Measurements from ENCODE around the gene DPH1. TPM values are rescaled to one million over a fixed set of nuclear protein-coding genes. Genes with fewer than 3 reads are reported as not detected.

Gene DPH1
- polyA plus RNA-seq, 2 of the 4 experiments (the other 2 are of a cell fraction): 25.5 to 33.6 TPM

- ChIA-PET CTCF (interaction anchor here (0.5 to 16.6 kb wide), 12 partner anchors 8 to 276 kb away, joined by 3 to 217 read pairs (median 5); partner anchors contain the start of gene HIC1), POLR2A (no interaction called here)
- FAIRE-seq (no peak), DNase-seq (ENCODE audit: low read depth in 1 of 2, low spot score in 1 of 2) (no peak), ATAC-seq (no peak)
- Histone ChIP-seq H3K27ac (no peak overlapping the region), H3K4me1 (peaks cover 3% of the 10 kb centered on the region; the same call in 1 of the 3 replicates), H3K4me3 (no peak overlapping the region), H3K9me3 (no peaks in the 10 kb centered on the region), H3K4me2 (no peak overlapping the region)
- WGBS (ENCODE audit: missing lambda C conversion rate): 85% methylated on average over 17 of the region's 17 CpGs
- TF ChIP-seq HES2 (IDR thresholded peaks at IDR 0.05) (no peak), HDAC2 (IDR thresholded peaks at IDR 0.05) (no peak), PHF8 (IDR thresholded peaks at IDR 0.05; ENCODE audit: borderline replicate concordance, low read depth) (no peak), RNF2 (IDR thresholded peaks at IDR 0.05; ENCODE audit: borderline replicate concordance, low read depth) (no peak), RCOR1 (IDR thresholded peaks at IDR 0.05; ENCODE audit: low read depth, low read length) (no peak), HOXB5 (CRISPR knock-in tag; IDR thresholded peaks at IDR 0.05) (no peak), RARB (CRISPR knock-in tag; IDR thresholded peaks at IDR 0.05) (no peak), KDM5A (IDR thresholded peaks at IDR 0.05) (no peak), ZNF302 (CRISPR knock-in tag; IDR thresholded peaks at IDR 0.05) (no peak), ELK1 (IDR thresholded peaks at IDR 0.05; ENCODE audit: low read depth, low read length) (no peak), SMC3 (IDR thresholded peaks at IDR 0.05) (no peak), GATA3 (IDR thresholded peaks at IDR 0.05; ENCODE audit: borderline replicate concordance) (no peak), NFE2L2 (conservative IDR thresholded peaks at IDR 0.05; ENCODE audit: low read length) (no peak), MAFK (IDR thresholded peaks at IDR 0.05; ENCODE audit: partially characterized antibody) (no peak), POLR2AphosphoS2 (conservative IDR thresholded peaks at IDR 0.05; ENCODE audit: low read length) (no peak)
These were observed 46.4 kb downstream of the DPH1 start for GRCh38 chr17:2076087-2076984.

GRCh38 chr17:2077040-2077439 is 47.1 kb downstream of the DPH1 start:
- no peak for ATAC-seq
- POLR2A ChIA-PET: no interaction called here
- 98% methylated on average over 8 of the region's 8 CpGs for WGBS (ENCODE audit: missing lambda C conversion rate)
- TF ChIP-seq CTCF (IDR thresholded peaks at IDR 0.05): no peak
- no peak for TF ChIP-seq ATOH8 (CRISPR knock-in tag; IDR thresholded peaks at IDR 0.05; ENCODE audit: low read depth)
- TF ChIP-seq MAFK (IDR thresholded peaks at IDR 0.05; ENCODE audit: partially characterized antibody): no peak
- no peak for TF ChIP-seq EHMT2 (IDR thresholded peaks at IDR 0.05; ENCODE audit: low read depth)
- TF ChIP-seq ELK1 (IDR thresholded peaks at IDR 0.05; ENCODE audit: low read depth, low read length): no peak
- TF ChIP-seq FOSB (CRISPR knock-in tag; IDR thresholded peaks at IDR 0.05): no peak
- TF ChIP-seq SMC3 (IDR thresholded peaks at IDR 0.05): no peak
- no peak for TF ChIP-seq BCL3 (IDR thresholded peaks at IDR 0.05)
- peak; percentile 32 for FAIRE-seq
- CTCF ChIA-PET: interaction anchor here (1.0 to 16.6 kb wide), 8 partner anchors 8 to 276 kb away, joined by 3 to 217 read pairs (median 5); partner anchors contain the start of gene HIC1
- H3K27ac ChIP-seq: no peak overlapping the region
- no peak for DNase-seq (ENCODE audit: low read depth in 1 of 2, low spot score in 1 of 2)
- H3K4me3 ChIP-seq: no peak overlapping the region
- peaks cover 3% of the 10 kb centered on the region; the same call in 1 of the 3 replicates for H3K4me1 ChIP-seq
- H3K9me3 ChIP-seq: no peaks in the 10 kb centered on the region
- no peak overlapping the region for H3K4me2 ChIP-seq

Data from A549 (cell line).